Caco-2 (cell line): ENCODE measurements around the gene PTPRN2. TPM values are rescaled to one million over a fixed set of nuclear protein-coding genes. Genes with fewer than 3 reads are reported as not detected.

Experiments used
- BruUV-seq: library from RNA; stranded (reverse); fragments of 400-500 nt; replicated peaks from 2 replicates; lab custom pipeline; 2021; lab: Mats Ljungman, UMichigan
- CTCF ChIA-PET: fragments of 300-600 bp; sonication (Branson Sonifier 250); formaldehyde crosslinking; loops from one replicate; lab custom pipeline; 2022; ENCODE audit warnings: antibody characterized with exemption; lab: Charles Lee
- POLR2A ChIA-PET: fragments of 300-600 bp; sonication (Branson Sonifier 250); formaldehyde crosslinking; loops from one replicate; lab custom pipeline; 2022; ENCODE audit warnings: antibody characterized with exemption; lab: Charles Lee
- DNase-seq, 2 experiments: peaks; one replicate each; pipeline versions ENCODE4 v3.0.0 to v3.0.0-alpha.2; 2020 to 2022
- H3K27me3 ChIP-seq: replicated peaks from 2 replicates; pipeline ENCODE4 v1.6.0; 2011; ENCODE audit warnings: low read length; ENCODE audit not compliant: control insufficient read depth, insufficient read depth
- H3K36me3 ChIP-seq: 2 replicates; pipeline ENCODE4 v1.5.1; 2011; ENCODE audit warnings: low read length; ENCODE audit not compliant: control insufficient read depth, insufficient read depth
- H3K4me1 ChIP-seq: fragments of 250-450 bp; sonication (Bioruptor Pico); 2 replicates; pipeline ENCODE4 v1.5.1; 2020; ENCODE audit warnings: mild to moderate bottlenecking
- H3K4me3 ChIP-seq: 2 replicates; pipeline ENCODE4 v1.5.1; 2011; ENCODE audit warnings: low read depth, mild to moderate bottlenecking, control low read depth, low read length
- H3K9me3 ChIP-seq: fragments of 250-450 bp; sonication (Bioruptor Pico); 2 replicates; pipeline ENCODE4 v1.5.1; 2020; ENCODE audit warnings: mild to moderate bottlenecking, moderate library complexity
- H3K27ac Mint-ChIP-seq: one replicate; pipeline ENCODE4 v1.8.0; 2022; ENCODE audit warnings: mixed read lengths; ENCODE audit not compliant: unreplicated experiment
- H3K27me3 Mint-ChIP-seq: one replicate; pipeline ENCODE4 v1.8.0; 2022; ENCODE audit warnings: mixed read lengths; ENCODE audit not compliant: insufficient read depth, unreplicated experiment
- H3K36me3 Mint-ChIP-seq: one replicate; pipeline ENCODE4 v1.8.0; 2022; ENCODE audit warnings: mild to moderate bottlenecking, mixed read lengths; ENCODE audit not compliant: insufficient read depth, unreplicated experiment
- H3K4me1 Mint-ChIP-seq: one replicate; pipeline ENCODE4 v1.8.0; 2022; ENCODE audit warnings: low read depth, mixed read lengths; ENCODE audit not compliant: unreplicated experiment
- H3K4me3 Mint-ChIP-seq: one replicate; pipeline ENCODE4 v1.8.0; 2022; ENCODE audit warnings: mild to moderate bottlenecking, moderate library complexity, mixed read lengths; ENCODE audit not compliant: unreplicated experiment
- H3K9me3 Mint-ChIP-seq: one replicate; pipeline ENCODE4 v1.8.0; 2022; ENCODE audit warnings: mixed read lengths; ENCODE audit not compliant: unreplicated experiment
- intact Hi-C: fragments of 100-400 bp; cut with micrococcal nuclease; formaldehyde crosslinking; loops from one replicate; pipeline ENCODE4 v1.10.0; 2022; ENCODE audit not compliant: unreplicated experiment
- total RNA-seq: library from RNA; stranded (reverse); gene quantifications from 2 replicates; pipeline ENCODE4 v1.2.3, GENCODE V29; 2022
- TF ChIP-seq, protein P1 (sequence below), 2 experiments: fragments of 200-600 bp in 1 of 2; IDR thresholded peaks; 1 replicate in 1 of 2; 2 replicates in 1 of 2; pipeline versions ENCODE4 v1.5.1 to v1.8.0; 2011 to 2022; ENCODE audit warnings: antibody characterized with exemption in 1 of 2, control low read depth in 1 of 2, inconsistent platforms in 1 of 2, low read depth in 1 of 2, low read length in 1 of 2, mild to moderate bottlenecking in 1 of 2, moderate library complexity in 1 of 2; ENCODE audit not compliant: insufficient read depth in 1 of 2, severe bottlenecking in 1 of 2, unreplicated experiment in 1 of 2

Gene PTPRN2
- total RNA-seq, 1 experiment from 2014 or later: 1.4 TPM

DNA sequence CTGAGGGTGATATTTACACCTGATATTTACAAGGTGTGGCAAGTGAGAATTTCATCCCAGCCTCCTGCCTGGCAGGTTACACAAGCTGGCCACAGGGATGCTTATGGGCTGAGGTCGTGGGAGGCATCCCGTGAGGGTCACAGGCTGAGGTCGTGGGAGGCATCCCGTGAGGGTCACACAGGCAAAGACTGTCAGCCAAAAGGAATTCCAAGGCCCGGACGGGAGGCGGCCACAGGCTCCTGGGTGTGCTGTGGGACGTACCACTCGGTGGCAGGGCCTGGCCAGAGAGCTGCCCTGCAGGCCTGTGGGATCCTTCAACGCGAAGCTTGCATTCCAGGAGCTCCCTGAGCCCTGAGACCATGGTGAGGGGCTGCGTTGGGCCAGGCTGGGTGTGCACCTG, 790.3 kb downstream of the PTPRN2 start:
- ChIA-PET POLR2A (no interaction called here), CTCF (no interaction called here)
- Mint-ChIP-seq H3K27ac (no peak overlapping the region), H3K36me3 (peaks cover 4% of the 10 kb centered on the region), H3K9me3 (peaks cover 23% of the 10 kb centered on the region), H3K27me3 (no peaks in the 10 kb centered on the region), H3K4me1 (no peaks in the 10 kb centered on the region), H3K4me3 (no peak overlapping the region)
- Histone ChIP-seq H3K4me1 (no peaks in the 10 kb centered on the region), H3K4me3 (no peak overlapping the region), H3K9me3 (no peaks in the 10 kb centered on the region), H3K36me3 (no peaks in the 10 kb centered on the region), H3K27me3 (no peaks in the 10 kb centered on the region)
- TF ChIP-seq, protein P1, sequence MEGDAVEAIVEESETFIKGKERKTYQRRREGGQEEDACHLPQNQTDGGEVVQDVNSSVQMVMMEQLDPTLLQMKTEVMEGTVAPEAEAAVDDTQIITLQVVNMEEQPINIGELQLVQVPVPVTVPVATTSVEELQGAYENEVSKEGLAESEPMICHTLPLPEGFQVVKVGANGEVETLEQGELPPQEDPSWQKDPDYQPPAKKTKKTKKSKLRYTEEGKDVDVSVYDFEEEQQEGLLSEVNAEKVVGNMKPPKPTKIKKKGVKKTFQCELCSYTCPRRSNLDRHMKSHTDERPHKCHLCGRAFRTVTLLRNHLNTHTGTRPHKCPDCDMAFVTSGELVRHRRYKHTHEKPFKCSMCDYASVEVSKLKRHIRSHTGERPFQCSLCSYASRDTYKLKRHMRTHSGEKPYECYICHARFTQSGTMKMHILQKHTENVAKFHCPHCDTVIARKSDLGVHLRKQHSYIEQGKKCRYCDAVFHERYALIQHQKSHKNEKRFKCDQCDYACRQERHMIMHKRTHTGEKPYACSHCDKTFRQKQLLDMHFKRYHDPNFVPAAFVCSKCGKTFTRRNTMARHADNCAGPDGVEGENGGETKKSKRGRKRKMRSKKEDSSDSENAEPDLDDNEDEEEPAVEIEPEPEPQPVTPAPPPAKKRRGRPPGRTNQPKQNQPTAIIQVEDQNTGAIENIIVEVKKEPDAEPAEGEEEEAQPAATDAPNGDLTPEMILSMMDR (IDR thresholded peaks at IDR 0.05; ENCODE audit: insufficient read depth in 1 of 2, low read depth in 1 of 2, low read length in 1 of 2, severe bottlenecking in 1 of 2, unreplicated experiment in 1 of 2): no peak
- no TSS peak for BruUV-seq
- intact Hi-C loops: no loop called here
- DNase-seq: no peak

DNA sequence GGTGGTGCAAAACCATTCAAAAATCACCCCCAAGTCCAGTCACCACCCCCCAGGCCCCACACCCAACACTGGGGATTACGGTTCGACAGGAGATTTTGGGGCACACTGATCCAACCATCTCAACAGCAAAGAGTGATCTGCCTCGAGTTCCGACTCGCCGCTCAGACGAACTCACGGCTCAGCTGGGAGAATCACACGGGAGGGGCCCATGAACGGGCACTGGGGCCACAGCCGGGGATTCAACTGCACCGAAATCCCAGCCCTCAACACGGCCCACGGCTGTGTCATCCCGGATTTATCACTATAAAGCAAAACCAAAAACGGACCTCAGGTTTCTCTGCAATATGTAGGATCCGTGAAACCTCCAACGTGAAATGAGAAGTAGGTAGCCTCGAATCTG, 790.8 kb downstream of the PTPRN2 start:
- ChIA-PET CTCF (no interaction called here), POLR2A (no interaction called here)
- intact Hi-C loops: no loop called here
- DNase-seq: no peak
- Histone ChIP-seq H3K4me3 (no peak overlapping the region), H3K36me3 (no peaks in the 10 kb centered on the region), H3K4me1 (no peaks in the 10 kb centered on the region), H3K27me3 (no peaks in the 10 kb centered on the region), H3K9me3 (no peaks in the 10 kb centered on the region)
- no peak overlapping the region for H3K27ac Mint-ChIP-seq
- no TSS peak for BruUV-seq
- H3K4me1 Mint-ChIP-seq: no peaks in the 10 kb centered on the region
- H3K27me3 Mint-ChIP-seq: no peaks in the 10 kb centered on the region
- H3K9me3 Mint-ChIP-seq: peaks cover 18% of the 10 kb centered on the region
- peaks cover 4% of the 10 kb centered on the region for H3K36me3 Mint-ChIP-seq
- H3K4me3 Mint-ChIP-seq: no peak overlapping the region
- TF ChIP-seq, protein P1 (IDR thresholded peaks at IDR 0.05; ENCODE audit: insufficient read depth in 1 of 2, low read depth in 1 of 2, low read length in 1 of 2, severe bottlenecking in 1 of 2, unreplicated experiment in 1 of 2): no peak

DNA sequence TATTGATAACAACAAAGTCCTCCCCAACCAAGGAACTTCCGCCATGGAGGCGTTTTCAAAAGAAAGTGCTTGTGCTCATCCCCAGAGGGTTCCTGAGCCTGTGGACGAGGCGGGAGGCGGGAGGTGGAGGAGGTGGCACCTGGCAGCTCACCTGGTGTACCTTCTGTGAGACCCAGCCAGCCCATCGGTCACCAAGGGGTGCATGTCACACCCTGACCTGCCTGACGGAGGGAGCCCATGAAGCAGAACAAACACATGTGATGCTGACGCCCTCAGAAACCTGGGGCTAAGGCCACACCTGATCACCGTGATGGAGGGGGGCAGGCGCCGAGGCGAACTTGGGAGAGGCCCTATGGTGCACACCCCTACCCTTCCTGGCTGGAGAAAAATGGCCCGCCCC, 792.0 kb downstream of the PTPRN2 start:
- Mint-ChIP-seq H3K9me3 (peaks cover 9% of the 10 kb centered on the region), H3K36me3 (peaks cover 4% of the 10 kb centered on the region), H3K27ac (no peak overlapping the region), H3K4me3 (no peak overlapping the region), H3K4me1 (no peaks in the 10 kb centered on the region), H3K27me3 (no peaks in the 10 kb centered on the region)
- no peak for DNase-seq
- Histone ChIP-seq H3K27me3 (no peaks in the 10 kb centered on the region), H3K9me3 (no peaks in the 10 kb centered on the region), H3K4me1 (no peaks in the 10 kb centered on the region), H3K36me3 (no peaks in the 10 kb centered on the region), H3K4me3 (no peak overlapping the region)
- CTCF ChIA-PET: no interaction called here
- TF ChIP-seq, protein P1 (IDR thresholded peaks at IDR 0.05; ENCODE audit: insufficient read depth in 1 of 2, low read depth in 1 of 2, low read length in 1 of 2, severe bottlenecking in 1 of 2, unreplicated experiment in 1 of 2): no peak
- POLR2A ChIA-PET: no interaction called here
- intact Hi-C loops: no loop called here
- BruUV-seq: no TSS peak
